Activated T-helper 1 cell treated with anti-CD3 and anti-CD28 coated beads, Interleukin-2, amount 50 U/mL, for 16 hours (primary cell): ENCODE results near the gene CAPN10.

Experiments
- DNase-seq, 2 donors: peaks; one replicate each; pipeline ENCODE4 v3.0.0-alpha.2; 2020; ENCODE audit warnings: low read depth in 1 of 2, low spot score in 1 of 2

Gene CAPN10

DNA sequence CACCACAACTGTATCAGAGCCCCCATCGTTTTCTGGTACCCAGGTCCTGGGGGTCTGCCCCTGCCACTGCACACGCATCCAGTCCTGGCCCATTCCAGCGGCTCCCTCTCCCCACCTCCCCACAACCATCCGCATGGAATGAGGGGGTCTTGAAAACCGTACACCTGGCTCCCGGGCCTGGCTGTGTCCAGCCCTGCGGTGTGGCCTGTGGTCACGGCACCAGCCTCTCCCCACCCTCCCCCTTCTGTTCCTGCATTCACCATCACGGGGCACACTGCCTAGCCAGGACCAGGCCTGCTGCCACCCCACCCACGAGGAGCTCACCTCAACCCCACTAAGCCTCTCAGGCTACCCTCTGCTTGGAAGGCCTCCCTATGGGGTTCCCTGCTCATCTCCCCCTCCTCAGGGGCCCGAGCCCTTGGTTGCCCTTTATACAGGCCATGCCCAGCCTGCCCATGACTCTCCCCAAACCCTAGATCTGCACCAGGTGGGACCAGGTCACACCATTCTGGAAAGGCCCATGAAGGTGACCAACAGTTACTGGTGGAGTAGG lies 50.1 kb downstream of the CAPN10 start:
- DNase-seq = no peak

DNA sequence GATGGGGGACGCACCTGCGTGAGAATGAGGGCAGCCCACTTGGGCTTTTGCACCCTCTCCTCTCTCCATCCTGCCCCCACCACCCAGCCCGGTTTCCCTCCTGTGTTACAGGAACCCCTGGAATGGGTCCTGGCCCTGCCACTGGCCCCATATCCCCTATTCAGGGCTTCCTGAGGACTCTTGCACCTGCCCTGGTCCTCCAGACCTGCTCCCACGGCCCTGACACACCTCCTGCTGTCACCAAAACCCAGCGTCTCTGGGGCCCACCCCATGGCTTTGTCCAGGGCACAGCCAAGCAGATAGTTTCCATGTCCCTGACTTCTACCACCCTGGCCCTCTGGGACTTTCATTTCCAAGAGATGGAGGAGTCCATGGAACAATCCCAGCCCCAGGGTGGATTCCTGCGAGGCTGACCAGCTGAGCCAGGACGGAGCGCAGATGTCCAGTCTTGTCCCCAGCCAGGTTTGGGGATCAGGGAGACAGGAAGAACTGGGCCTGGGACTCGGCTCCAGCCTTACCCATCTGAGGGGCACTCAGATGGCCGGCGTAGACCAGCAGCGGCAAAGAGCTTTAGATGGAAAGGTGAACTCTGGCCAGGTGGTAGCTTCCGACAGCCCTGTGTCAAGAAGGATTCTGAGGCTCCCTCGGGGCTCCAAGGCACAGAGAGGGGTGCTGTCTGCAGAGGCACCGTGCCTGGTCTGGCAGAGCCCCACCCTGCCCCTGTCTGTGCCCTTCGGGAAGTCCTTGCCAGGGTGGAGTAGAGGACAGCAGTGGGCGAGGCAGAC lies 50.8 kb downstream of the CAPN10 start:
- no peak for DNase-seq

DNA sequence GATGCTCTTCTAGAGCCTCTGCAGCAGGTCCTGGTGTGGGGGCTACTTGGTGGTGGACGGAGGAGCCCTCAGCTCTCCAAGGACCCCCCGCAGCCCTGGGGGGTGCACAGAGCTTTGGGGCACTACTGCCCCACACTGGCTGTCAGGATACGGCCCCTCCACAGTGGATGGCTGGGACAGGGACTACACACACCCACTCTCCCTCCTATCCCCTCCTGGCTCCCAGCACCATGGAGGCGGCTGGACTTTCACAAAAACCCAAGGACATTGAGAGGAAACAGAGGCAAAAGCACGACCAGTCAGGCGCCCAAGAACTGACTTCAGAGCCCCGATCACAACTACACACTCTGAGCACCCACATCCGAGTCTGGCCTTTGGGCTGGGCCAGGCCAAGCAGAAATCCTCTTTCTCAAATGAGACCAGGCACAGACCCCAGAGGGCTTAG lies 51.4 kb downstream of the CAPN10 start:
- DNase-seq = no peak

DNA sequence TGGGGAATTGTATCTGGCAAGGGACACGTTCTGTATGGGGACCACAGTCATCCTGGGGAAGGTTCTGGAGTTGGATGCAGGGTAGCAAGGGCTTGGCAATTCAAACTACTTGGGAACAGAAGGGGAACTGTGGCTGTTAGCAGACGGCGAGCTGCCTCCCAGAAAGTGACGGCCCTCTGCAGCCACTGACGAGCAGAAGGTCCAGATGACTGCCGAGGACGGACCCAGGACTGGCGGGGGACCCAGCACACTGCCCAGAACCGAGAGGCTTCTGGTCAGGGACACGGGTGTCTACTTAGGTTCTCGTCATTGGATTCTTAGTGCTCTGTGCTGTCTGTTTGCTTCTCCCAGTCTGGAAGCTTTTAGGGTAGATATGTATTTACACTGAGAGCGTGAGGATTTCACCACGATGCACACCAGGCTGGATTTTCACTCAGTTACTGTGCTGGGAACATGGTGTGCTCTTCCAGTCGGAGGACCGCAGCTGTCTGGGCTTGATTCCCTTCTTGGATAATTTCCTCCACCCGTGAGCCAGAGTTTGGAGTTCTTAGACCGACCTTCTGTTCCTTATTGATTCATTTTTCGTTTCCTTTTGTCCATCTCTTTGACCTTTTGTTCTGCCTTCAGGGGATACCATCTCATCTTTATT lies 52.1 kb downstream of the CAPN10 start:
- no peak for DNase-seq

DNA sequence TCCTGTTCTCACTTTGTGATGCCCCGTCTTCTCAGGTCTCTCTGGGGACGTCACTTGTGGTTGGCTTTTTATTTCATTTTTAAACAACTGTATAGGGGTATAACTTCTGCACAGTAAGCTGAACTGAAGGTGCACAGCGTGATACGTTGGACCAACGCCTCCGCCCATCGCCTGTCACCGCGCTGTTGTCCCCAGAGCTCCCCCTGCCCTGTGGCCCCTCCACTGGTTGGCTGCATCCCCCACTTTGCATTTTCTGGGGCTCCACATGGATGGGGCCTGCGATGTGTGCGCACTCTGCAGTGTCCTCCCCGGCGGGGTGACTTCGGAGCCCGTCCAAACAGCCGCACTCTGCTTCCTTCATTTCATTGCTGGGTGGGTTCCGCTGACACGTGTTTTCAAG lies 53.0 kb downstream of the CAPN10 start:
- DNase-seq = no peak

DNA sequence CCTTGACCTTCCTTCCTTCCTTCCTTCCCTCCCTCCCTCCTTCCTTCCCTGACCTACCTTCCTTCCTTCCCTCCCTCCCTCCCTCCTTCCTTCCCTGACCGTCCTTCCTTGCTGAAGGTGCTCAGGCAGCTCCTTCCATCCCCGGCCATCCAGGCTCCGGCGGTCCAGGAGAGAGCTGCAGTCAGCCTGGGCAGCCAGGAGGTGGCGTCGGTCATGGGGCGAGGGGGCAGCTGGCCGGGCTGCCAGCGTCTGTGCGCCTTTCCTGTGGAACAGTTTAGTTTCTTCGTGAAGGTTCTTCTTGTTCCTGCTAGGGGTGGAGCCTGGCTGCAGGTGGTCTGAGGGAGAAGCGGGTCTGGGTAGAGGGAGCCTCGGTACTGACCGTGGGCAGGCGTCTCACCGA lies 54.4 kb downstream of the CAPN10 start:
- no peak for DNase-seq

DNA sequence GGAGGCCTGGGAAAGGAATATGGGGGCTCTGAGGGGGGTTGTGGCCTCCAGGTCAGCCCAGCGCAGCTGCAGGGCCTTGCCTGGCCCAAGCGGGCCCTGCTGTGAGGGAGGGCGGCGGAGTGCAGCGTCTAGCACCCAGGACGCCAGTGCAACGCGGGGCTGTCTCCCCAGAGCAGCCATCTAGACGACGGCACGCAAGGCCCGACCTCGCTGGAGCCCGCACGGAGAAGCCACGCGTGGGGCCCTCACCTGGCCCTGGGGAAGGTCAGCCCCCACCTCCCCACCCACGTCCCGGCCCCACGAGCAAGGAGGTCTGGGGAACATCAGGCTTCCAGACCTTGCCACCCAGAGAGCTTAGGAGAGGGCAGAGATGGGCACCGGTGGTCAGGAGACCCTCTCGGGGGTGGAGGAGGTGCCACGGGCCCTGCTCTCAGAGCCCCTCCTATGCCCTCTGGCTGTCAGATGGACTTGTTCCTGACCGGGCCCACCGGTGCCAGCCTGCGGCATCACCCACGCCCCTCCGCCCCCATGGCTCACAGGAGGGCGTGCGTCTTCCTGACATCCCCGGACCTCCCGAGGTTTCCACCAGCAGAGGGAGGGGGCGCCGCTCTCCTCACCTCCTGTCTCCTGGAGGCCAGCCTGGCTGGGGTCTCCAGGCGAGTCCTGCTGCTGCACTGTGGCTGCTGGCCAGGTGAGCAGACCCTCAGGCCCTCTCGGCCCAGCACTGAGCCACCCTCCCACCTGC lies 55.7 kb downstream of the CAPN10 start:
- no peak for DNase-seq

DNA sequence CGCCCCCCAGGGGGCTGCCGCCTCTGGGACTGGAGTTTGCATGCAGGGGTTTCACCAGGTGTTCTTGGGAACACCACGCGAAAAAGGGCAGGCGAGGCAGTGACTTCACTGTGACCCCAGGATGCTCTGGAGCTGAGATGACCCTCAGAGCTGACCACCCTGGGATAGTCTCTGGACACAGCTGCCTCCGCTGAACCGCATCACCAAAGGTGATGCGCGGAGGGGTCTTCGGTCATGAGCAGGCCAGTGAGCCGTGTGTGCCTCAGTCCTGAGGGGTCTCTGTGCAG lies 56.2 kb downstream of the CAPN10 start:
- no peak for DNase-seq

DNA sequence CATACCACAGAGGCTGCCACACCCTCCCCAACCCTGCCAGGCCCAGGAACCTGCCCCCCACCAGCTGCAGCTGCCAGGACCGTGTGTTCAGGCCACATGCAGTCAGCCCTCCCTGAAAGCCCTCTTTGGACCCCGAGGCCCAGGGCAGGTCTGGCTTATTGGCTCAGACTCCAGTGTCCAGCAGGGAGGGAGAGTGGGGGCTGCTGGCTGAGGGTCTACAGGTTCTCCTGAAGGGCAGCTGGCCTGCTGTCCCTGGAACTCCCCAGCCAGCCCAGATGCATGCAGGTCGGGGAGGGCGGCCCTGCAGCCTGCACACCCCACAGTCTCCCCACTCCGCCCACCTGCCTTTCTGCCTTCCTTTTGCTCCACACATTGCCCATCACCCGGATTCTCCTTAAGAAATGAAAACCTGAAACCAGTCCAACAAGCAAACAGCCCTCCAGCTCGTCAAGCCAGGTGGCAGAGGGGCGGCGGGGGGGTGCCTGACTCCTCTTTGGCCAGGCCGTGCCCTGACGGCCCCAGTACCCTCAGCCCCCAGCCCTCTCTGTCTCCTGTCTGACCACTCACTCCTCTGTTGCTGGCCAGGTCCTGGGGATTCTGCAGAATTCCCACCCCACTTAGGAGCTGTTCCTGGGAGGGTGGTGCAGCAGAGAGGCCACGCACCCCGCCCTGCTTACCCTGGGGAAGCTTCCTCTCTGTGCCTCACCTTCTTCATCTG lies 56.7 kb downstream of the CAPN10 start:
- DNase-seq = no peak

DNA sequence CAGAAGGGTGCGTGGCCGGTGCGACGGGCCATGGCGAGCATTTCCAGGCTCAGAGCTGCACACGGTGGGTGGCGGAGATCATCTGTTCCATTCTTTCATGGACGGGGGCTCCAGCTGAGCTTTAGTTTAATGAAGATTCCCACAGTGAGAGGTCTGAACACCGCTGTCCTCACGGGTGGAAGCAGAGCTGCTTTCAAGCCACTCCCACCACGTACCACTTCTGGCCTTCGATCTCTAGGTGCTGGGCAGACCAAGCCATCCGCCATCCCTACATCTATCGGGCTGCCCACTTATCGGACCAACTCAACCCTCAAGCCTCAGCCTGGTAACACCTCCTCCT lies 57.2 kb downstream of the CAPN10 start:
- DNase-seq = no peak

DNA sequence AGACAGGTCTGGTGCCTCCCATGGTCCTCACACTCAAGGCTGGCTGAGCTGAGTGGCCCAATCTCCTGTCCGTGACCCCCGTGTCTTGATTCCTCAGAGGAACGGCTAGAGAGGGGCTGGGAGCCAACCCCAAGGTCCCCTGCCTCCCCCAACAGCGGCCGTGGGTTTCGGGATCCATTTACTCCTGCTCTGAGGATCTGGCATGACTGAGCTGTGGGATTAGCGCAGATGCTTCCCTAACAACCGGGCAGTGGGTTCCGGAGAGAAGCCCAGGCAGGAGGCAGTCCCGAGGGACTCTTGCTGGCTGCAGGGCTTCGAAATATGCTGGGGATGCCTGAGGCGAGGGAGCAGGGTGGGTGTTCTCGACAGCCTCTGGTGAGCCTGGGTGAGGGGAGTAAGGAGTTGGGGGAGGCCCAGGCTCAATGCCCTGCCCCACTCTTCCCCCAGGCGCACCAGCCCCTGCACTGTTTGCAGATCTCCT lies 57.7 kb downstream of the CAPN10 start:
- no peak for DNase-seq

DNA sequence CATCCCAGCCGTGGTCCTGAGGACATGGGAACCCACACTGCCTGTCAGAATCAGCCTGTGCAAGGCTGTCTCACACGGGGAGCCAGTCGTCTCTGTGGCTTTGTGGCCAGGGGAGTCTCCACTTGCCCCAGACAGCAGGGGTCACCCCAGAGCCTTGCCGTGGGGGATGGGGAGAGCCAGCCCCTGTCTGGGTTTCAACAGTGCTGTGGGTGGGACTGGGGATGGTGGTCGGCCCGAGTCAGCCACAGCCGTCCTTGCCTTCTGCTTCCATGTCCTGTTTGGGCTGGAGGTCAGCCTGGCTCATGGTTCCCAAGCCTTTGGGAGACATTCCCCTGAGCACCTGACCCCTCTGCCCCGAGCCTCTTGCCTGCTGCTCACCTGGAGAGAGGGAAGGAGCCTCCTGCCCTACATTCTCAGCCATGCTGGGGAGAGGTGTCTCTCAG lies 58.3 kb downstream of the CAPN10 start:
- DNase-seq = no peak

DNA sequence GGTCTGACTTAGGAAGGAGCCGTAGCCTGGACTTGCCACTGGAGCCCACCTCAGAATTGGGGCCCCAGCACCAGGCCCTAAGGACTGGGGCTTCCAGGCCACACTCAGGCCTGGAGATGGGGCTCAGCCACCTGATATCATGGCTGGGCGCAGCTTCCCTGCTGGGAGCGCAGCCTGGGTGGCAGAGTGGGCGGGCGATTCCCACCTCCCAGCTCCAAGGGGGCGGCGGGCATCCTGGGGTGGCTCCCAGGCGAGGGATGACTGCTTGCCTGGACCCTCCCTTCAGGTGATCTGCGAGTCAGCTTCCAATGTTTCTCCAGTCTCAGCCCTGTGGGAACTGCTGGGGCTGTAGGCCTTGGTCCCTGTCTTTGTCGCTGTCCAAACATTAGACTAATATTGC lies 58.8 kb downstream of the CAPN10 start:
- no peak for DNase-seq

DNA sequence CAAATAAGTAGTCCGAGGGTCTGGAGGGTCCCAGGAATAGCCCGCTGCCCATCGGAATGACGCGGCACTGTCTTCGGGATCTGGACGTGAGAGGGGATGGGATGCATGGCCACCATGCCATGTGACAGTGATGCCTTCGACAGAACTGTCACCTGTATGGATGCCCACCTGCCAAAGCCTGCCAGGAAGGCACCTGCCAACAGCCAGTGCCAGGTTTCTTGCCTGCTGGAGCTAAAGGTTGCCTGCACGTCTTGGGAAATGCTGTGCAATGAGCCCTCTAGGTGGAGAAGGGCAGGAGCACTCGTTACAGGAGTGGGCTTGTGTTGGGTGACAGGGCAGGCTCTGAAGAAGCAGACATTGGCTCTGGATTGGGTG lies 59.3 kb downstream of the CAPN10 start:
- no peak for DNase-seq

DNA sequence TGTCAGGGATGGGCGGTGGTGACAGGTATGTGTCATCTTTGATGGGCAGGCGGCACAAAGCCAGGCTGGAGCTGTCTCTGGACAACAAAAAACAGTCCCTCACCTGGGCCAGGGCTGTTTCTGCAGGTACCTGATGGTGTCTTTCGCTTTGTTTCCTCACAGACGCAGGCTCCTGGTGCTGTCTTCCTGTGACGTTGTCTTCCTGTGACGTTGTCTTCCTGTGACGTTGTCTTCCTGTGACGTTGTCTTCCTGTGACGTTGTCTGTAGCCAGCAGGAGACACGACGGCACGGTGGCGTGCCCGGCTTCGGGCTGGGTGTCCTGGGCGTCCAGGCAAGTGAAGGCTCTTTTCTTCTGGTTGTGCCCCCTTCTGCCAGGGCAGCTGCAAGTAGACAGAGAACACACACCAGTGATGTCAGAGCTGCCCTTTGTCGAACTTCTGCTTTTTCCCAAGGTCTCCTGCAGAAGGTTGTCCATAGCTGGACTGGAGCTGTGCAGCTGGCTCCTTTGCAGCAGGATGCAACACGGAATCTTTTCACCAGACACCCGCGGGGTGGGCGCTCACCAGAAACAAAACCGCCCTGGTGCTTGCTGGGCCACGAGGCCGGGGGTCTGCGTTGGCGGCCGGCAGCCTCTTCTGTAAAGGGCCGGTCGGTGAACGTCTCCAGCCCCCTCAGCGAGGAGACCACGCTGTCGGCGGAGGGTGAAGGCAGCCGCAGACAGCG lies 59.8 kb downstream of the CAPN10 start:
- no peak for DNase-seq

DNA sequence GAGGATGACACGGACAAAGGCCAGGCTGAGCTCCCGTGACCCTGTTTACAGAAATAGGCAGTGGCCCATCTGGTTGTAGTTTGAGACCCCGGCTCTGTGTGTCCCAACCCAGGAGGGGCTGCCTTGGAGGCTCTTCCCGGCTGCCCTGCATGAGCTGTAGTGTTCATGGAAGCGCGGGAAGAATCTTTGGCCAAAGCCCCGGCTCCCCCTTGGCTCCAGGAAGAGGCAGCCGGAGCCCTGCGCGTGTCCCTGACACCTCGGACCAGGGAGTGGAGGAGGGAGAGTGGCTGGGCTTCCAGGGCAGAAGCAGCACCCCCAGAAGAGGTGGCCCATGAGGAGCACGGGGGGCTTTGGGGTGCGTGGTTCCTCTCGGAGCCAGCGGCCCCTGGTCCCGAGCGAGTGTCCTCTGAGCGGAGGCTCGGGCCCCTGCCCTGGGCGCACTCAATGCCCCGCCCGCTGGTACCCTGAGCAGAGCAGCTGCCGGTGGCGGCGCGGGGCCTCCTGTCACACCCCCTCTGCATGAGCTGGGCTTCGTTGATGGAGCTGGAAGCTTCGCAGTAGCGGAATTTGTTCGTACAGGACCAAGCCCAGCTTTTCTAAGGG lies 60.5 kb downstream of the CAPN10 start:
- DNase-seq = no peak

DNA sequence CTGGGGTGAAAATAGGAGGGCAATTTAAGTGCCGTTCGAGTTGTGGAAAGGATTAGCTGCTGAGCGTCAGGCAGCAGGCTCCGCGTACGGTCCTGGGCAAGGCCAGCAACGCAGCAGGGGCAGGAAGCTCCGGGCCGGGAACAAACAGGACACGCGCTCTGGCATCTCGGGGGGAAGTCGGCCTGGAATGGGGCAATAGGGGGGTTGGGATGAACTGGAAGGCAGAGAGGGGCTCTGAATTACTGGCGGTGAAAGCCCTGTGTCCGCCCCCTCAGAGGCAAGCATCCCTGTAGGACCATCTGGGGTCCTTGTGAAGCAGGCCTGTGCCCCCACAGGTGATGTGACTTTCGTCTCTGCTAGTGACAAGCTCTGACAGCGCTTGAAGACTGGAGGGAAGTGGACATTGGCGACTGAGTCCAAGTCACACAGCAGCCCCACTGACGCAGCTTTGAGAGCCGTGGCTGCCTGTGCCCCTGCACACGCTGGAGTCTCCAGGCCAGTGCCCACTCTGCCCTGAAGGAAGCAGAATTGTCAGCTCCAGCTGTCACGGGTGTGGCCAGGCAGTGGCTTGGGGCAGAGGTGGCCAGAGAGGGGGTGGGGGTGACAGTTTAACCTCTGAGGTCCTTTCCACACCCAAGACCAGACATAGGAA lies 61.1 kb downstream of the CAPN10 start:
- no peak for DNase-seq

DNA sequence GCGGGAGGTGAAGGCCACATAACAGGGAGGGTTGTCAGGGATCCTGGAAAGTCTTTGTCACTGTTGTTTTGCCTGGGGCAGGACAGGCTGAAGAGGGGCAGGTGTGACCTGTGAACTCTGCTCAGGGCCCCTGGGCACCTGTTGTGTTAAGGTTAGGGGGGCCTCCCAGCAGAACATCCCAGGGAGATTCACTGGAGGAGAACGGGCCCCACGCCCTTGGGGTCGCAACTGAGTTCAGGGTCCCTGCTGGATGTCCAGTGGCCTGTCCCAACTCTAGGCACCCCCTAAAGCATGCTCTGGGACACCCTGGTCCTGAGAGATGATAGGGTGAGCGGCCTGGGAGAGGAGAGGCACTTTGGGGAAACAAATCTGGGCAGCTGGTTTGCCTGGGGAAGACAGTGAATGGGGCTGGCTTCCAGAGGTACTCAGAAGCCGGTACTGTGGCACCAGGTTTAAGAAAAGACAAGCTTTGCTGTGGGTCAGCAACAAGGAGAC lies 61.7 kb downstream of the CAPN10 start:
- DNase-seq = no peak
